Erythroblast (primary cell): Measurements from ENCODE around the gene PHF12.

Source experiments
- GATA1 ChIP-seq: IDR thresholded peaks from 2 replicates; pipeline ENCODE4 v1.6.1; 2011; ENCODE audit warnings: low read depth, mild to moderate bottlenecking, control low read depth, low read length, moderate library complexity
- POLR2A ChIP-seq: IDR thresholded peaks from 2 replicates; pipeline ENCODE4 v1.6.1; 2011; ENCODE audit warnings: mild to moderate bottlenecking, low read length

DNA sequence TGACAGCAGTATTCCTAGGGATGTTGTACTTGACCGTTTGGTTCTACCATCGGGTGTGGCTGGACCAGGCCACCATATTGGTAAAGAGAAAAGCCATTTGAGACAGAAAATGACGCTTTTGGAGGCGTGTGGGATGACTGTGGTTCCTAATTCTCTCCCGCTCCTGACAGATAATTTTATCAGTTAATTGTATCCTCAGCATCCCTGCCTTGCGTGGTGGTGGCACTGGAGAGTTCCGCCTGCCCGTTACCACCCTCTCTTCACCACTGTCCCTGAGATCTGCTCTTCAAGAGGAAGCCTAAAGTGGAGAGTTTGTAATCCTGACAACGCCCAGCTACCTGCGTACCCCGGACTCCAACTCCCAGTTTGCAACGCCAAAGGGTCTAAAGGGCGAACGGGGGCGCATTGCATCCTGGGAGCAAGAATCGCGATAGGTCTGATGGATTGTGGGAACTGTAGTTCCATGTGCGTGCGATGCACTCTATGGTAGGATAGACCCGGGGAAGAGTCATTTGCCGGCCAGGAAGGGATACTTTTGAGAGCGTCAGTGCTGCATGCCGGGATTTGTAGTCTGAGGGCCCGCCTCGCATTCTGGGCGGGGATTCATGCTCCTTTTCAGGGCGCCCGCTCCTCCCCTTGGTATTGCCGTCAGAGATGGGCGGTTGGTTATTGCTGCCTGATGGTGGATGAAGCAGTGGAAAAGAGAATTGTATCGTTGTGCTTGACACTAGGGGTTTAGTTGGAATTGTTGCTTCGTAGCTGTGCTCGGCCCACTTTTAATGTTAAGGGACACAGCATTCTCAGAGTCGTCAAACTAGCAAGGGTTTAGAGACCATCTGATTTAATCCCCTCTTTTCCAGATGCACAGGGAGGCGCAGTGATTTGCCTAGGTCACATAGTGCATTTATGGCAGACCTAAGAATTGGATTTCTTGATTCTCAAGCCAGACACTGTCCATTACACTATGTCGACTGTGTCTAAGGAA lies 965 bp upstream of the PHF12 start:
- TF ChIP-seq POLR2A = peak; percentile 94
- TF ChIP-seq GATA1 = no peak
